GM18870 (cell line): ENCODE results near the gene CTNNBL1.

Experiments used
- ATAC-seq: cut with Tn5 transposase; IDR thresholded peaks from one replicate; pipeline ENCODE4 v1.9.1; 2021; ENCODE audit warnings: moderate library complexity; ENCODE audit not compliant: unreplicated experiment

CTNNBL1 gene

DNA sequence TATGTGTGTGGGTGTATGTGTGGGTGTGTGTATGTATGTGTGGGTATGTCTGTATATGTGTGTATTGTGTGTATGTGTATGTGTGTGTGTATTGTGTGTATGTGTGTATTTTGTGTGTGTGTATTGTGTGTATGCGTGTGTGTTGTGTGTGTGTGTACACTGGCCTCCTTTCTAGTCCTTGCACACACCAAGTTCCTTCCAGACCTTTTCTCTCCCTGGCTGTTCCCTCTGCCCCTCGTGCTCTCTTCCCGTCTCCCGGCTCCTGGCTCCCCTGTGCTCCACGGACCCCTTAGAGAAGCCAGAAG lies 220.5 kb downstream of the CTNNBL1 start:
- no peak for ATAC-seq

DNA sequence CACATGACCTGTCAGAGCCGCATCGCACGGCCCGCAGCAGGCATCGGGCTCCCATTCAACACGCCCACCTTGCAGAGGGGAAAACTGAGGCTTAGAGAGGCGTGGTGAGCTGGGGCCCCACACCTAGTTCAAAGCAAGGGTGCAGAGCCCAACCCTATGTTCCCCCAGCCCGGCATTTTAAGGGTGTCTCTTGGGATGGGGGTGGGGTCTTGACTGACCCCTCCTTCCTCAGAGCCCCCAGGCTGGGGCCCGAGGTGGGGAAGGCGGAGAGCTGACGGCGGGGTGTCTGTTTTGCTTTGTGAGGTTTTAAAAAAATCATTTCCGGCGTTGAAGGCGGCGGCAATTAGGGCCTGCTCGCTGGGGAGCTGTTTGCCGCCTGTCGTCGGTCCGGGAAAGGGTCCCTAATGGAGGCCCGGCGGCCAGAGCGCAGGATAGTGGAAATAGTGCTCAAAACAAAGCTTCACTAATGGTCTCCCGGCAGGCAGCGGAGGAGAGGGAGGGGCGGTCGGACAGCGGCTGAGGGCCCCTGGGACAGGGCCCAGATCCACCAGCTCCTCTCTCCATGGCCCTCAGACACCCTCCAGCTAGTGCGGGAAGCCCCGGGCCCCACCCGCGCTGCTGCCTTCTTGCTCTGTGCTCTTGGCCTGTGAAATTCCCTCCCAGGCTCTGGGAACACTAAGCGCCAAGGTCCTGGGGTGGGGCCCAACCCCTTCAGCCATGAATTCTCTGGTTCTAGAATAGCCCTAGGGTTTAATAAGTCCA lies 221.0 kb downstream of the CTNNBL1 start:
- no peak for ATAC-seq

DNA sequence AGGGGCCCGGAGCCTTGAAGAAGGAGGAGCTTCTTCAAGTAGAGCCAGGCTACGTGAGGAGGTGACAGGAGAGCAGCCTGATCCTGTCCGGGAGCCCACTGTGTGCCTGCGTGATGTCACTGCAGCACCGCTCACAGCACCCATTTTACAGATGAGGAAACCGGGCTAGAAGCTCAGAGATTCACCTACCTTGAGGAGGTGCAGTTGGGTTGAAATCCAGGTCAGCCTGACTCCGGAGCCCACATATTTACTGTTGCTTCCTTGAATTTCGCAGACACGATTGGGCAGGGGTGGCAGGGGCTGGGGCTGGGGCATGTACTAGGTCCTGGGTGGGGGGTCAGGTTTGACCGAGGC lies 221.6 kb downstream of the CTNNBL1 start:
- ATAC-seq: no peak

DNA sequence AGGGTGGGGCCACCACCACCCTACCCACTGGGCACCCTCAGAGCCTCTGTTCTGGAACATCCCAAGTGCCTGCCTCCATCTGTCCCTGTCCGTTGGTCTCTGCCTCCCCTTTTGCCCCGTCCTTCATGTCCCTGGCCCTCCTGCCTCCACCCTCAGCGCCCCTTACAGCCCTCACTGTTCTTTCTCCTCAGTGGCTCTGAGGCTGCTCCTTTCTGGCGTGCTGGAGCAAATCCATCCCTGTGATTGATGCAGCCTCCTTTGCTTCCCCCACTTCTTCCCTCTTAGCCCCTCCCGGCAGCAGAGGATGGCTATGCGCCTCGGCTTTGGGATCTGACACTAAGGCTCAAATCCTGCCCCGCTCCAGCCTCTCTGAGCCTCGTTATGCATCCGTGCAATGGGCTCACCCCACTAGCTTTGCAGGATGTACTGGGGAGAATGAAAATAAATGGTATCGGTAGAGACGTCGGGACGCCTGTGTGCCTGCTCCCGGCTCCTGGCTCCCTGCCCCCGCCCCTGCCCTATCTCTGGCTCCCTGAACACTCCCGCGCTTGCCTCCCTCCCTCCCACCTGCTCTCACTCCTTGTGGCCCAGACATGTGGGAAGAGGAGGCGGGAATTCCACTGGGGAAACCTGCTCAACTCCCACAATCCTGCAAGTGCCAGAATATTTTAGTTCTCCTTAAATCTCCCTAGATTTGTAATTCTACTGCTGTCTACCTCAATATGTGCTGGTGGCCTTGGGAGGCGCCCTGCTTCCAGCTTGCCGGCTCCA lies 222.2 kb downstream of the CTNNBL1 start:
- no peak for ATAC-seq

DNA sequence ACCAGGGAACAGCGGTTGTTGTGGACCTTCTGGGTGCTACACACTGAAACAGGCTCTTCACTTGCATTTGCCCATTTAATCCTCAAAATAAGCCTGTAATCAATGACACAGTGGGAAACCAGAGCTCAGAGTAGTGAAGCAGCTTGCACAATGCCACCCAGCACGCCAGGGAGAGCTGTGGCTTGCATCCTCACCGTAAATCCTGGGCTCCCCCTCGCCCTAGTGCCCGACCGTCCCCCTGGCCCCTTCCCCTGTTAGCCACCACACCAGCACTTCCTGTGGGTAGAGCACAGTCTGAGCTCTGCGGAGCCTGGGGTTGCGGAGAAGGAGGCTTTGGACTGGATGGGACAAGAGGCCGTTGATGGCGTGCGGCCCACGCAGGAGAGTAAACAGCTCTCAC lies 223.6 kb downstream of the CTNNBL1 start:
- ATAC-seq: no peak

DNA sequence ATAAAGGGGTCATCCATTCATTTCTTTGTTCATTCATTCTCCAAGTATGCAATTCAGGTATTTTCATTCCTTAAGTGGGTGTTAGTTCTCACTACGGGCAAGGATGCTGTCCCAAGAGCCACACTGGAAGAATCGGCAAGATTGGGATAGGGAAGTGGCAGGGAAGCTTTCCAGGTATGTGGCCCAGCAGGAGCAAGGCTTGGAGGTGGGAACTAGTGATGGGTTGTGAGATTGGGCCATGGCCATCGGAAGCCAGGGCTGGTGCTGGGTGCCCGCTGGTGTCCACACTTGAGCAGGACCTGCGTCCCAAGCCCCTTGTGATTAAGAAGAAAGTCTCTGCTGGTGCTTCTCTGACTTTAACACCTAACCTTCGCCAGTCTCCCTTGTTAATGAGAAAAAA lies 224.2 kb downstream of the CTNNBL1 start:
- no peak for ATAC-seq

DNA sequence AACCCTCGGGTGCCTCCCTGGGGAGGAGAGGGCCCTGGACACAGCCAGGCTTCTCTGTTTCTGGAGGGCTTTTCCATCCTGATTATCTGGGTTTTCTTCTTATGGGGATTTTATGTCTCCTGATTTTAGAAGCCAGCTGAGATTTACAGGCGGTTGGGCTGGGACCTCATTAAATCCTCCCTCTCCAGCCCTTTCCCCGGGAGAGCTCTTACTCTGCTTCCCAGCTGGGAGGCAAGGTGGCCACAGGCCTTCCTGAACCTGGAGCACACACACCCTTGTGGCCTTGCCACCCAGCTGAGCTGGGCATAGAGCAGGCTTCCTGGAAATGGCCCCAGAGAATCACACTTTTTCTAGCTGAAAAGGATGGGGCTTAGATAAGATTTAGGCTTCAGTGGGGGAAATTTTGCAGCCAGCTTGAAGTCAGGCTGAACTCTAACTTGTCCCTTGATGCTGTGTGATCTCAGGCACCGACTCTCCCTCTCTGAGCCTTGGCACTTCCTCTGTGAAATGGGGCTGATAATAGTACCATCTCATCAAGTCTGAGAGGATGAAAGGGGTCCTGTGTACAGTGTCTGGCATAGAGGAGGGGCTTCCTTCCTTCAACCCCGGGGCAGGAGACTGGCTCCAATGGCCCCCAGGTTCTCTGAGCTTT lies 225.7 kb downstream of the CTNNBL1 start:
- ATAC-seq: no peak

DNA sequence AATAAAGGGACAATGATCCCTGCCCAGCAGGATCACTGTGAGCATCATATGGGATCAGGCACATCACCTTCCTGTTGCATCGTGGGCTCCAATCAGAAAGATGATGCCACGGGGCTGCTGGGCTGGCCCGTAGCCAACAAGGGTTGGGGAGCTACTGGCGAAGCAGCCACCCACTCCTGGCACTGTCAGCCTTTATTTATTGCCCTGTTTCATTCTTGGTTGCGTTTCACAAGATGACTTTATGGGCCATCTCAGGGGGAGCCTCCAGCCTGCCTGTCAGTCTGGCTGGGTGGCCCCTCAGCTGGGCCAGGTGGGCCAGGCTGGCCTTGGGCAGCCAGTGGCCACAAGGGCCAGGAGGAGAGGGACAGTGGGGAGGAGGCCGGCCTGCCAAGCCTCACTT lies 226.4 kb downstream of the CTNNBL1 start:
- ATAC-seq: no peak

DNA sequence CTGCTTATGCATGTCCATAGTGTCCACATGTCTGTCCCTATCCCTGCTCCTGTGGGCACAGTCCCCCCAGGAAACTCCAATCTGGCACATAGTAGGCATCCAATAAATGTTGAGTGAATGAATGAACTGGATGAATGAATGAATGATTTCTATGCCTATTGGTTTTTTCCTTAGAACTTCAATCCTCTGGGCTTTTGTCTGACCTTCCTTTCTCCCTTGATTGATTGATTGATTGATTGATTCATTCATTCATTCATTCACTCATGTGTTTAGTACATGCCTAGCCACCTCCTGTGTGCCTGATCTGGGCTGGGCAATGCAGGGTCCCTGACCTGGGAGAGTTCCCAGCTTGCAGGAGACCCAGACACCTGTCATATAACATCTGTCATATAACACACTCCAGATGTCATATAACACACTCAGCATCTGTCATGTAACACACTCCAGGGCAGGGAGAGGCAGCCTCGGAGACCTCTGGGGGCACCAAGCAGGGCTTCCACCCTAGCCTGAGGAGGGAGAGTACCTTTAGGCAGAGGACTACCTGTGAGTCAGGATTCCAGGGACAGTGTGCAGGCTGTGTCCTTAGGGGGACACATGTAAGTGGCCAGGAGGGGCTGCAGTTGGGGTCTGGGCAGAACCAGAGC lies 227.0 kb downstream of the CTNNBL1 start:
- no peak for ATAC-seq

DNA sequence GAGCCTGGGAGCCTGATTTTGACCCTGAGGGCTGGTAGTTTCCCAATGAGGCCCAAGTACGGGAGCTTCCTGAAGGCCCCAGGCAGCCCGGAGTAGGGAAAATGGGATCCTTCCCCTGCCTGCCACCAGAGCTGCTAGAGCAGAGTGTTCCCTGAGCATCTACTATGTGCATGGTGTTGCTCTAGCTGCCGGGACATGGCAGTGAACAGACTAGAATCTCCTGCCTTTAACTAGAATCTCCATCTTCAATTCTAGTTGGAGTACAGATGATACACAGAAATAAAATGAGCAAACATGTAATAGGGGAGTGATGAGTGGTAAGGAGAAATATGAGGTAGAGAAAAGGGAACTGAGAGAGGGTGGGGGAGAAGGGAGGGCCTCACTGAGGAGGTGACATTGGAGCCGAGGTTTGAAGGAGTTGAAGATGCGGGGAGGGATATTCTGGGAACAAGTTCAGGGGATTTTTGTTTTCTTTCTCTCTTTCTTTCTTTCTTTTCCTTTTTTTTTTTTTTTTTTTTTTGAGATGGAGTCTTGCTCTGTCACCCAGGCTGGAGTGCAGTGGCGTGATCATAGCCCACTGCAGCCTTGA lies 227.6 kb downstream of the CTNNBL1 start:
- ATAC-seq: peak; percentile 43
